Neutrophil (primary cell): ENCODE results near the gene CACNA1C.

Experiments
- H3K27ac ChIP-seq: fragments of 200-600 bp; sonication (generic); 2 replicates; pipeline ENCODE4 v1.5.1; 2016; ENCODE audit warnings: mild to moderate bottlenecking, moderate library complexity
- H3K27me3 ChIP-seq: fragments of 200-600 bp; sonication (generic); 2 replicates; pipeline ENCODE4 v1.6.0; 2016; ENCODE audit warnings: mild to moderate bottlenecking
- H3K36me3 ChIP-seq: fragments of 200-600 bp; sonication (generic); 2 replicates; pipeline ENCODE4 v1.5.1; 2017
- H3K4me1 ChIP-seq, 2 experiments: fragments of 200-600 bp in 1 of 2; sonication (generic) in 1 of 2; 1 replicate in 1 of 2; 2 replicates in 1 of 2; pipeline versions ENCODE4 v1.5.1 to v1.6.1; 2013 to 2016; ENCODE audit warnings: low read depth in 1 of 2, low read length in 1 of 2, mild to moderate bottlenecking in 1 of 2, moderate library complexity in 1 of 2; ENCODE audit not compliant: control insufficient read depth in 1 of 2, insufficient read depth in 1 of 2
- H3K4me3 ChIP-seq, 2 experiments: fragments of 200-600 bp in 1 of 2; sonication (generic) in 1 of 2; 1 replicate in 1 of 2; 2 replicates in 1 of 2; pipeline ENCODE4 v1.5.1; 2013 to 2016; ENCODE audit warnings: low read depth in 1 of 2, low read length in 1 of 2, mild to moderate bottlenecking in 1 of 2, moderate library complexity in 1 of 2
- H3K9me3 ChIP-seq: fragments of 200-600 bp; sonication (generic); 2 replicates; pipeline ENCODE4 v1.5.1; 2016
- CTCF ChIP-seq: fragments of 200-600 bp; sonication (generic); IDR thresholded peaks from 2 replicates; pipeline ENCODE4 v1.5.1; 2016; ENCODE audit warnings: antibody characterized with exemption

The CACNA1C gene

GRCh38 chr12:2439332-2440100, 386.7 kb downstream of the CACNA1C start:
- Histone ChIP-seq H3K27me3 (peaks cover 14% of the 10 kb centered on the region), H3K36me3 (no peaks in the 10 kb centered on the region), H3K27ac (no peak overlapping the region), H3K9me3 (no peaks in the 10 kb centered on the region), H3K4me1 (peaks cover 9 to 10% of the 10 kb centered on the region in 2 experiments), H3K4me3 (no peak overlapping the region)
- TF ChIP-seq CTCF: no peak

- Histone ChIP-seq H3K36me3 (no peaks in the 10 kb centered on the region), H3K27ac (no peak overlapping the region), H3K4me1 (peaks cover 9 to 10% of the 10 kb centered on the region in 2 experiments), H3K27me3 (peaks cover 14% of the 10 kb centered on the region), H3K9me3 (no peaks in the 10 kb centered on the region), H3K4me3 (no peak overlapping the region)
- TF ChIP-seq CTCF: no peak
Observed at GRCh38 chr12:2443776-2444175, 391.0 kb downstream of the CACNA1C start.

GRCh38 chr12:2445968-2446367, 393.2 kb downstream of the CACNA1C start:
- no peak overlapping the region for H3K27ac ChIP-seq
- peaks cover 7% of the 10 kb centered on the region for H3K27me3 ChIP-seq
- no peaks in the 10 kb centered on the region for H3K9me3 ChIP-seq
- no peak overlapping the region for H3K4me3 ChIP-seq
- H3K4me1 ChIP-seq: no peaks in the 10 kb centered on the region
- H3K36me3 ChIP-seq: no peaks in the 10 kb centered on the region
- no peak for TF ChIP-seq CTCF

GRCh38 chr12:2447861-2448260, 395.1 kb downstream of the CACNA1C start:
- H3K4me1 ChIP-seq: no peaks in the 10 kb centered on the region
- H3K27ac ChIP-seq: no peak overlapping the region
- TF ChIP-seq CTCF: no peak
- H3K4me3 ChIP-seq: no peak overlapping the region
- no peaks in the 10 kb centered on the region for H3K9me3 ChIP-seq
- no peaks in the 10 kb centered on the region for H3K36me3 ChIP-seq
- H3K27me3 ChIP-seq: no peaks in the 10 kb centered on the region

GRCh38 chr12:2449586-2449985, 396.8 kb downstream of the CACNA1C start:
- no peak overlapping the region for H3K27ac ChIP-seq
- H3K9me3 ChIP-seq: no peaks in the 10 kb centered on the region
- no peaks in the 10 kb centered on the region for H3K36me3 ChIP-seq
- no peaks in the 10 kb centered on the region for H3K27me3 ChIP-seq
- peaks cover 7 to 13% of the 10 kb centered on the region in 2 experiments for H3K4me1 ChIP-seq
- H3K4me3 ChIP-seq: no peak overlapping the region
- TF ChIP-seq CTCF: no peak
